SJSA1 (cell line): Measurements from ENCODE around the gene SRRM5. TPM values are rescaled to one million over a fixed set of nuclear protein-coding genes. Genes with fewer than 3 reads are reported as not detected.
"Not testable (repeated sequence)": the region's sequence is repeated elsewhere in the genome, so short reads cannot be mapped to it uniquely, and the experiment has no call there.

Source experiments
- DNase-seq, 2 experiments: peaks; one replicate each; pipeline ENCODE4 v3.0.0-alpha.2; 2015 to 2020; ENCODE audit warnings: low spot score in 2 of 2, low read depth in 1 of 2
- H3K27ac ChIP-seq: fragments of 250-450 bp; sonication (Bioruptor Pico); 2 replicates; pipeline ENCODE4 v1.5.1; 2020; ENCODE audit warnings: mild to moderate bottlenecking, moderate library complexity
- H3K27me3 ChIP-seq: fragments of 250-450 bp; sonication (Bioruptor Pico); replicated peaks from 2 replicates; pipeline ENCODE4 v1.5.1; 2020; ENCODE audit warnings: mild to moderate bottlenecking, moderate library complexity
- H3K36me3 ChIP-seq: fragments of 250-450 bp; sonication (Bioruptor Pico); 2 replicates; pipeline ENCODE4 v1.5.1; 2020; ENCODE audit warnings: mild to moderate bottlenecking
- H3K4me1 ChIP-seq: fragments of 250-450 bp; sonication (Bioruptor Pico); replicated peaks from 2 replicates; pipeline ENCODE4 v1.6.1; 2021; ENCODE audit warnings: mild to moderate bottlenecking
- H3K4me3 ChIP-seq: fragments of 250-450 bp; sonication (Bioruptor Pico); 2 replicates; pipeline ENCODE4 v1.5.1; 2020; ENCODE audit warnings: mild to moderate bottlenecking
- H3K9me3 ChIP-seq: fragments of 250-450 bp; sonication (Bioruptor Pico); replicated peaks from 2 replicates; pipeline ENCODE4 v1.5.1; 2020; ENCODE audit warnings: mild to moderate bottlenecking
- total RNA-seq: library from RNA; depleted of rRNA; stranded (reverse); fragments of >200 nt; shearing (Covaris generic); gene quantifications from 2 replicates; pipeline ENCODE4 v1.2.3, GENCODE V29; 2014

Gene SRRM5
- total RNA-seq, 1 experiment from 2014 or later: not detected

GRCh38 chr19:43581467-43581866 lies 30.4 kb upstream of the SRRM5 start:
- Histone ChIP-seq H3K36me3 (peaks cover 11% of the 10 kb centered on the region), H3K27me3 (no peaks in the 10 kb centered on the region), H3K9me3 (no peaks in the 10 kb centered on the region), H3K27ac (no peak overlapping the region), H3K4me3 (no peak overlapping the region), H3K4me1 (no peaks in the 10 kb centered on the region)
- DNase-seq: no peak

GRCh38 chr19:43582495-43582894 lies 29.4 kb upstream of the SRRM5 start:
- H3K27me3 ChIP-seq: no peaks in the 10 kb centered on the region

GRCh38 chr19:43584484-43584883 lies 27.4 kb upstream of the SRRM5 start:
- no peak for DNase-seq

More at GRCh38 chr19:43582495-43582894, 29.4 kb upstream of the SRRM5 start:
- H3K36me3 ChIP-seq: peaks cover 20% of the 10 kb centered on the region
- no peak overlapping the region for H3K27ac ChIP-seq
- DNase-seq: no peak
- H3K9me3 ChIP-seq: no peaks in the 10 kb centered on the region
- no peak overlapping the region for H3K4me3 ChIP-seq
- H3K4me1 ChIP-seq: no peaks in the 10 kb centered on the region

GRCh38 chr19:43586346-43586745 lies 25.5 kb upstream of the SRRM5 start:
- no peak for DNase-seq
- Histone ChIP-seq H3K27me3 (no peaks in the 10 kb centered on the region), H3K36me3 (peaks cover 44% of the 10 kb centered on the region), H3K4me1 (no peaks in the 10 kb centered on the region), H3K4me3 (no peak overlapping the region), H3K9me3 (no peaks in the 10 kb centered on the region), H3K27ac (no peak overlapping the region)

More at GRCh38 chr19:43584484-43584883, 27.4 kb upstream of the SRRM5 start:
- H3K27me3 ChIP-seq: no peaks in the 10 kb centered on the region
- peak overlapping the region; percentile 37; the same call in 1 of the 2 replicates for H3K27ac ChIP-seq
- no peaks in the 10 kb centered on the region for H3K4me1 ChIP-seq
- no peak overlapping the region for H3K4me3 ChIP-seq
- H3K9me3 ChIP-seq: no peaks in the 10 kb centered on the region
- peaks cover 33% of the 10 kb centered on the region for H3K36me3 ChIP-seq

GRCh38 chr19:43587029-43587428 lies 24.9 kb upstream of the SRRM5 start:
- not testable (repeated sequence) for H3K4me1 ChIP-seq, DNase-seq, H3K9me3 ChIP-seq, H3K27me3 ChIP-seq, H3K27ac ChIP-seq, H3K4me3 ChIP-seq
- peaks cover 45% of the 10 kb centered on the region for H3K36me3 ChIP-seq

GRCh38 chr19:43589277-43589676 lies 22.6 kb upstream of the SRRM5 start:
- Histone ChIP-seq H3K4me1 (peaks cover 6% of the 10 kb centered on the region), H3K27ac (no peak overlapping the region), H3K27me3 (no peaks in the 10 kb centered on the region), H3K9me3 (no peaks in the 10 kb centered on the region), H3K36me3 (peaks cover 67% of the 10 kb centered on the region), H3K4me3 (no peak overlapping the region)
- no peak for DNase-seq

- Histone ChIP-seq H3K4me1 (peaks cover 8% of the 10 kb centered on the region), H3K4me3 (no peak overlapping the region), H3K36me3 (peaks cover 71% of the 10 kb centered on the region), H3K9me3 (no peaks in the 10 kb centered on the region), H3K27me3 (no peaks in the 10 kb centered on the region), H3K27ac (no peak overlapping the region)
- DNase-seq: no peak
Measured at GRCh38 chr19:43589678-43590077, 22.2 kb upstream of the SRRM5 start.

GRCh38 chr19:43591904-43592772 lies 19.8 kb upstream of the SRRM5 start:
- no peak for DNase-seq
- Histone ChIP-seq H3K4me3 (no peak overlapping the region), H3K27ac (no peak overlapping the region), H3K4me1 (peaks cover 15% of the 10 kb centered on the region), H3K9me3 (no peaks in the 10 kb centered on the region), H3K36me3 (peaks cover 60% of the 10 kb centered on the region), H3K27me3 (no peaks in the 10 kb centered on the region)

- no peak for DNase-seq
- Histone ChIP-seq H3K27me3 (no peaks in the 10 kb centered on the region), H3K9me3 (no peaks in the 10 kb centered on the region), H3K4me1 (peaks cover 23% of the 10 kb centered on the region), H3K27ac (no peak overlapping the region), H3K4me3 (no peak overlapping the region), H3K36me3 (peaks cover 56% of the 10 kb centered on the region)
Measured at GRCh38 chr19:43592800-43593350, 19.0 kb upstream of the SRRM5 start.

GRCh38 chr19:43594081-43594697 lies 17.7 kb upstream of the SRRM5 start:
- peaks cover 24% of the 10 kb centered on the region for H3K4me1 ChIP-seq
- no peak for DNase-seq
- no peaks in the 10 kb centered on the region for H3K9me3 ChIP-seq
- H3K27ac ChIP-seq: no peak overlapping the region
- H3K4me3 ChIP-seq: peak overlapping the region; percentile 48
- H3K27me3 ChIP-seq: no peaks in the 10 kb centered on the region
- H3K36me3 ChIP-seq: peaks cover 61% of the 10 kb centered on the region

GRCh38 chr19:43594710-43595604 lies 16.9 kb upstream of the SRRM5 start:
- Histone ChIP-seq H3K36me3 (peaks cover 61% of the 10 kb centered on the region), H3K27ac (peak overlapping the region; percentile 45), H3K4me1 (peaks cover 24% of the 10 kb centered on the region), H3K9me3 (no peaks in the 10 kb centered on the region), H3K27me3 (no peaks in the 10 kb centered on the region), H3K4me3 (peak overlapping the region; percentile 48)
- DNase-seq: peak; percentile 59 to 63

GRCh38 chr19:43595605-43595998 lies 16.3 kb upstream of the SRRM5 start:
- peaks cover 24% of the 10 kb centered on the region for H3K4me1 ChIP-seq
- no peaks in the 10 kb centered on the region for H3K27me3 ChIP-seq
- H3K27ac ChIP-seq: peak overlapping the region; percentile 45
- no peak for DNase-seq
- peak overlapping the region; percentile 48 for H3K4me3 ChIP-seq
- H3K9me3 ChIP-seq: no peaks in the 10 kb centered on the region
- peaks cover 66% of the 10 kb centered on the region for H3K36me3 ChIP-seq
